ENCODE data around the gene ELOVL5.

- peak; percentile 73 for TF ChIP-seq L3MBTL2 (conservative IDR thresholded peaks at IDR 0.05)
- no peak for TF ChIP-seq FOXK2 (IDR thresholded peaks at IDR 0.05)
- TF ChIP-seq LEF1 (IDR thresholded peaks at IDR 0.05; ENCODE audit: borderline replicate concordance), result no peak
- peak; percentile 30; the same call in 1 of the 2 replicates for TF ChIP-seq PKNOX1 (IDR thresholded peaks at IDR 0.05)
- peak; percentile 70; the same call in 1 of the 2 replicates for TF ChIP-seq TARDBP (IDR thresholded peaks at IDR 0.05)
- no peak for TF ChIP-seq SP1 (IDR thresholded peaks at IDR 0.05)
- no peak for TF ChIP-seq BHLHE40 (IDR thresholded peaks at IDR 0.05; ENCODE audit: borderline replicate concordance)
- no peak for TF ChIP-seq NFRKB (IDR thresholded peaks at IDR 0.05)
- no peak for TF ChIP-seq FOXM1 (IDR thresholded peaks at IDR 0.05; ENCODE audit: borderline replicate concordance)
- TF ChIP-seq SUZ12 (IDR thresholded peaks at IDR 0.05), result no peak
- no peak for TF ChIP-seq ELF4 (IDR thresholded peaks at IDR 0.05)
Observed at GRCh38 chr6:53359095-53359842, 10.5 kb upstream of the ELOVL5 start.

Measured in HEK293T (cell line).